Effector CD8-positive, alpha-beta T cell (primary cell): ENCODE results near the gene MAGI2.
"Not testable (repeated sequence)": the region's sequence is repeated elsewhere in the genome, so short reads cannot be mapped to it uniquely, and the experiment has no call there.

Source experiments
- DNase-seq: peaks from one replicate; lab custom pipeline; 2025; lab: John Stamatoyannopoulos, UW

MAGI2 gene

DNA sequence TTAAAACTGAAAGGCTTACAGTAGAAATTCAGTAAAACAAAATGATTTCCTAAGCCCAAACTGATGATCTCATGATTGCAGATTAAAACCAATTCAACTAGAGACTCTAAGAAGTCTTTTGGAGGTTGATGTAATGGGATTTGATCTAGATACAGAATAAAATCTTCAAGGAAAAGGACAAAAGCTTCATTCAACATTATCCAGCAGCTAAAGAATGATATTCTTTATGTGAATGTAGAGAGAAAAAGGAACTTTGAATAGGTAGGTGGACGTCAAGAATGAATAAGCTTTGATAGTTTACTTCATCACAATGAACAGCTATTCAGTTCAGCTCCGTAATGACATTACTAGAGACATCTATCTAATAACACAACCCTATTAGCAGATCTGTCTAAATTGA, 910.5 kb downstream of the MAGI2 start:
- DNase-seq, result no peak

DNA sequence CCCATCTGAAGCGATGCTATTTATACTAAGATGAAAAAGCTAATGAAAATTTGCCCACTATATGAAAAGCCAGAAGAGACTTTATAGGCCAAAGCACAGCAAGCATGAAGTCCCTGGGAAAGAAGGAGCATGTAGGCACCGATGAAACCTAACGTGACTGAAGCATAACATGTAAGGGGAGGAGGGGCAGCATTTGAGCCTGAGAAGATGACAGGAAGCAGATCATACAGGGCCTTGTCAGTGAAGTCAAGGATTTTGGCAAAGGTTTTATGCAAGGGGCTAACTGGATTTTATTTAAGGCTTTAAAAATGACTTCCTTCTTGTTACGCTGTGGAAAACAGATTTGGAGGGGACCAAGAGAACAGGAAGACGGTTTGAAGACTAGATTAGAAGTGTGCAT, 910.9 kb downstream of the MAGI2 start:
- no peak for DNase-seq

DNA sequence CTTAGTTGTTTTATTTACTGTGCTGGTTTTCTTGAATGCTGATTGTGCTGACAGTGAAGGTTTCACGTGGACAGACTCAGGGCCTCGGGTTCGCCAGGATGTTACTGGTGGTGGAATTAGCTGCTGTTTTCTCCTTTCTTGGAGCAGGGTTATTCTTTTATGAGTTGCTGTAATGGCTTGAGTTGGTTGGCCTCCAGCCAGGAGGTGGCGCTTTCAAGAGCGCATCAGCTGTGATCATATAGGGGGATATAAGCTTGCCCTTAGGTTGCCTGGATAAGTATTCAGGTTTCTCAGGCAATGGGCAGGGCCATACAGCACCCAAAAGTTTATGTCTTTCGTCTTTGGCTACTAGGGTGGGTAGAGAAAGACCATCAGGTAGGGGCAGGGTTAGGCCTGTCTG, 913.6 kb downstream of the MAGI2 start:
- no peak for DNase-seq

DNA sequence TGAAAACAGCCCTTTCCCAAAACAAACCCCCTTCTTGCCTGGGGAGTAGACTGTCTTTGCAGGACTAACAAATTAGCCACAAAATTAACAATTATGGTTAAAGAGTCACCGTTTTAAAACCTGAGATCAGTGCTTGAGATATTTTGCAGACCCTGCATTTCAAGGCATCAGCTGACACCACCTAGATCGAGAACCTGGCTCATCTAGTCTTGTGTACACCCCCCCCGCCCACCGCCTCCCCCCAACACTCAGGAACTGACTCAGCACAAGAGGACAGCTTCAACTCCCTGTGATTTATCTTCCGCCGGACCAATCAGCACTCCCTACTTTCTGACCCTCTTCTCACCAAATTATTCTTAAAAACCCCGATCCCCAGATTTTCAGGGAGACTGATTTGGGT, 917.8 kb downstream of the MAGI2 start:
- DNase-seq, result no peak

DNA sequence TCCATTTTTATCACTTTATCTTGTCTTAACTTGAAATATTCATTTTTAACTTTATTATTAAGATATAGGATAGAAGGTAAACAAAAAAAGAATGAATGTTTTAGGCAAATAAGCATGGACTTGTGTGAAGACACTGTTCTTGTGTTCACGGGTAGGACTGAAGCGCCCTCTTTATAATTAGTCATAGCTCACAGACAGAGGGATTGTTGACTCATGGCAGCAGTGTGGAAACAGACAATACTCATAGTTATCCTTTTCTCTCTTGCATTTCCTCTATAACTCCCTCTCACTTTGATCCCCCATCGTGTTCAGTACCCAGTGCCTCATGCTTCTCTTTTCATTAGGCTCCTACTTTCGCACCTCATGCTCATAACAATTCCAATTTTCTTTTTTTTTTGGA, 923.1 kb downstream of the MAGI2 start:
- no peak for DNase-seq

DNA sequence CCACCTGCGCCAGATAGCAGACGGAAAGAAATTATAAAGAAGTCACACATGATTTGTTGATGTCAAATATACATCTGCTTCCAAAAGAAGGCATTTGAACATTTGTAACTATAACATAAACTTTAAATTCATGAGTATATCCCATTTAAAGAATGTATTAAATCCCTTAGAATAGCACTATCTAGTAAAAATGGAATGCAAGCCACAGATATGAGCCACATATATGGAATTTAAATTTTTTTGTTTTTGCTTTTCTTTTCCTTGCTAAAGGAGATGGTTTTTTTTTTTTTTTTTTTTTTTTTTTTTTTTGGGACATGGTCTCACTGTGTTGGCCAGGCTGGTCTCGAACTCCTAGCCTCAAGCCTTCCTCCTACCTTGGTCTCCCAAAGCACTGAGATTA, 924.1 kb downstream of the MAGI2 start:
- no peak for DNase-seq

DNA sequence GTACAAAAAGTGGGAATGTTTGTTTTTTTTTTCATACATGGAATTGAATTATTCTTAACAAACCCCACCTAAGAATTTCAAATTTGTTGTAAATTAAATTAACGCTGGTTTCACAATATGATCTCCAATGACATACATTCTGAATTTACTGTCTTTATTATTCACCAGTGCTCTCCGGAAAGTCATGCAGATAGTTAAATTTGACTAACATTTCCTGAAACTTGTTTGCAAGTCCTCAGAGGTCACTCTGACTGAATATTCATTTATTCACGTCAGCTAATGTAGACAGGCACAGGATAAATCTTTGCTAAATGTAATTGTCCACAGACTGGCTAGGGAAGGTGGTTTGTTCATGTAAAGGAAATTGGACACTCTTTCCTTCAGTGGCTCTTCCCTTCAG, 924.5 kb downstream of the MAGI2 start:
- no peak for DNase-seq

DNA sequence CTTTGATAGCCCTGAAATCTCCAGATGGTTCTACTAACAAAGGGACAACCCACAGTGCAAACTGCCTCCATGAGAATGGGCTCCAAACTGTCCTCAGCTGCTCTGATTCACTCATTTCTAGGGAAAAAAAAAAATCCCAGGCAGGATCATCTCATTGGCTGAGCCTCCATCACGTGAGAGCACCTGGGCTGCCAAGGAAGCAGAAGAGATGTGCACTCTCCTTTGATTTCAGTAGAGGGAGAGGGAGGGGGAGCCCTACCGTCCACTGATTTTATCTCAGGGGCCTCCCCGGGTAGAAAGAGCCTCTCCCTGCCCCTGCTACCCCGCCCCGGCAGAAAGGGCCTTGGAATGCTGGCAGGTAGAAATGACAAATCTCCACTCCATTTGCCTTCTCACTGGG, 929.5 kb downstream of the MAGI2 start:
- no peak for DNase-seq

DNA sequence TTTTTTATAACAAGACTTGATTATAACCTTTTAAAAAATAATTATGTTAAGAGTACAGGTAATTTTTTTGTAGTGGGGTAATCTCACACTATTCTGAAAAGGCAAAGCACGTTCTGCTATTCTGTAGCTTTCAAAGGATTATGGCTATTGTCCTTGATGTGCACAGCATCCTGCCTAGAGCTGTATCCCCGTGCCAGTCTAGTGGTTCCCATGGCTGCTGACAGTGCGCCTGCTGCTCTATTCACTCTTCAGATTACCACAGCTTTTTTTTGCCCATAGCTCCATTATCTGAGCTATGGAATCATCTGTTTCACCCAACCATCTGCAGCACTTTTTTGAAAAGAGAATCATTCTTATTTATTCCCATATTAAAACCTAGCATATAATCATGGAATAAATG, 931.5 kb downstream of the MAGI2 start:
- DNase-seq, result no peak

DNA sequence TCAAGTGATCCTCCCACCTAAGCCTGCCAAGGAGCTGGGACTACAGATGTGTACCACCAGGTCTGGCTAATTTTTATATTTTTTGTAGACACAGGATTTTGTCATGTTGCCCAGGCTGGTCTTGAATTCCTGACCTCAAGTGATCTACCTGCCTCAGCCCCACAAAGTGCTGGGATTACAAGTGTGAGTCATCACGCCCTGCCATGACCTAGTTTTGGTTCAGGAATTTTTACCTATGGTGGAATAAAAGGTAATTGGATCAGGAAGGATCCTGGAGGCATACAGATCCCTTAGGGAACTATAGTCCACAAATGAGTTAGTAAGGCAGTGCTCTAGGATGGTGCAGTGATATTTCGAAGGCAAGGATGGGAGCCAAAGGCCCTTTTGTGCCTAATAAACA, 937.0 kb downstream of the MAGI2 start:
- DNase-seq, result no peak

DNA sequence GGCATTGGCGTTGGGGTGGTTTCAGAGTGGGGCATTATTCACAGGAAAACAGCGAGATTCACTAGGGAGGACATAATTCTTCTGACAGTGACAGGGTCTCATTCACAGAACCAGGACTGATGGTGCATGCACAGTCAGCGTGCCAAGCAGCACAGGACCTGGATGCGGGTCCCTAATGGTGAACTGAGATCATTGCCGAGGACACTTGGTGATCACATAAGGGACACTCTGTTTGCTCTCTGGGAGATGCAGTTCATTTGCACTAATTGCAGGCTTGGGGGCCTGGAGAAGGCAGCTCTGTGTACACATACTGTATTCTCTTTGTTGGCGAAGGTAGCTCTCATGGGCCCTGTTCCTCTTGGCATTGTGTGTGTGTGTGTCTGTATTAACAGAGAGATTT, 938.8 kb downstream of the MAGI2 start:
- no peak for DNase-seq

DNA sequence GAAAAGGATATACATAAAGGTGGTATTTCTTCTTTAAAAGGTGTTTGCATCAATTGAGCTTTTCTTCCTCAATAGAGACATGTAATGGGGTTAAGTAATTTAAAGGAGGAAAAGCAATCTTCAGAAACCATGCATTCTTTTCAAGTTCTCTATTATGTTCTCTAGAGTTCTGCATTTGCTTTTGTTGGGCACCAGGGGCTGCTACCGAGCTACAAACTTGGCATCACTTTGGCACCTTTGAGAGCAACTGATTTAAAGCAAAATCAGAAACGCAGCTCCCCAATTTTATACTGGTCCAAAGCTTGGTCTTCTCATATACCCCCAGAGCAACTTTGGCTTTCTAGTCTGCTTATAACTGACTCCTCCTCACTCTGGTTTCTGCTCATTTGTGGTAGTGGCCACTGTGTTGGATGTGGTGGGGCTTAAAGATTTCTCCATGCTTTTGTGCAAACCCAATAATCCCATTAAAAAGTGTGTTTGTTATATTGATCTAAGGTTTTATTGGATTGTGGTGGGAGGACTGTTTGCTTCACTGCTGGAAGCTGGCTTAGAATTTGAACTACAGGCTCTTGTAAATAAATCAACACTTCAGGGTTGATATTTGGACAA, 942.8 kb downstream of the MAGI2 start:
- no peak for DNase-seq

DNA sequence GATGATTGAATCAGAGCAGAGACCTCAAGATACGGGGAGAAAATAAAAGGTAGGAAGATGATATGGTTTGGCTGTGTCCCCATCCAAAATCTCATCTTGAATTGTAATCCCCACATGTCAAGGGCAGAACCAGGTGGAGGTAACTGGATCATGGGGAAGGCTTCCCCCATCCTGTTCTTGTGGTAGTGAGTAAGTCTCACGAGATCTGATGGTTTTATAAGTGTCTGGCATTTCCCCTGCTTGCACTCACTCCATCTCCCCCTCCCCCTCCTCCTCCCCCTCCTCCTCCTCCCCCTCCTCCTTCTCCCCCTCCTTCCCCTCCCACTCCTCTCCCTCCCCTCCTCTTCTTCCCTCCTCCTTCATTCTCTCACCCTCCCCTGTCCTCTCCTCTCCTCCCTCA, 950.2 kb downstream of the MAGI2 start:
- not testable (repeated sequence) for DNase-seq

DNA sequence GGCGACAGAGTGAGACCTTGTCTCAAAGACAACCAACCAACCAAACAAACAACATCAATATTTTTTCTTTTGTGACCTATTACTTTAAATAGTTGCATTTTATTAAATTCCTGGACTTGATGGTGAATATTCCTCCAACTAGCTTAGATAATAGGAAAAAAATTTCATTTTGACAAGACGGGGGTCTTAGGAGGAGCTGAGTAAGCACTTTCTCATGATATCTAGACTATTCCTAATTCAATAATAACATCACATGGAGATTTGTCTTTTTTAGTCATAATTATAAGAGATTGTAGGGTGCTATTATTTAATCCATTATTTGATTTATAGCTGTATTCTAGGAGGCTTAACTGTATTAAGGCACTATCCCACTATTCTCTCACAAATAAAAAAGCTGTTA, 952.4 kb downstream of the MAGI2 start:
- no peak for DNase-seq

DNA sequence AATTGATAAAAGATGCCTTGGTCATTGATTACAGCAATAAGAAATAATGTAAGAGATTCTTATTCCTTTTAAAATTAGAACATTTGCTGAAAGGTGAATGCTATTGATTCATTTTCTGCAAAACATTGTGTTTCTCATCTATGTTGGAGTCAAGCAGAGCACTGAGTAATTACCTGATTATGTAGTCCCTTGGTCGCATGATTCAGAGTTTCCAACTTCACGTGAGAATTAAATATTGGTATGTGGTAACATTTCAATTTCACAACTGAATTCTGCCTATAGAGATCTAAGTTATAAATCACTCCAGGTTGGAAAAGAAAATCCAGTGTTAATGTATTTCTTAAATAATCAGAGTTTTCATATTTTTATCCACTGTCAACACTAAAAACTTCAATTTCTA, 953.5 kb downstream of the MAGI2 start:
- DNase-seq, result no peak

DNA sequence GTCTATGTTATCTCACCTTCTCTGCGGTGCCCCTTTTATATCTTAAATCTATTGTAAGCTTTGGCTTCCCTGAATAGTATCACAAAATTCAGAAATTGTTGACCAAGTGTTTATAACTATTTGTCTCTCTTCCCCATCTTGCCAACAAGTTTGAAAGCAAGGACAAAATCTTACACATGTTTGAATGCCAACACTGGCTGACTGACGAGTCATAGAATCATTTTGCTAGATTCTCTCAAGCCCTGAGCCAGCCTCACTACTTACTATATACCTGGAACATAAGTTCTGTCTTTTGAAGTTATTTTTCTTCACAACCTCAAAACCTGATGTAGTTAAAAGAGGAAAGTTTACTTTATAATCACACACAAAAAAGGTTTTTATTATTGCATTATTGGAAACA, 954.2 kb downstream of the MAGI2 start:
- DNase-seq, result no peak

DNA sequence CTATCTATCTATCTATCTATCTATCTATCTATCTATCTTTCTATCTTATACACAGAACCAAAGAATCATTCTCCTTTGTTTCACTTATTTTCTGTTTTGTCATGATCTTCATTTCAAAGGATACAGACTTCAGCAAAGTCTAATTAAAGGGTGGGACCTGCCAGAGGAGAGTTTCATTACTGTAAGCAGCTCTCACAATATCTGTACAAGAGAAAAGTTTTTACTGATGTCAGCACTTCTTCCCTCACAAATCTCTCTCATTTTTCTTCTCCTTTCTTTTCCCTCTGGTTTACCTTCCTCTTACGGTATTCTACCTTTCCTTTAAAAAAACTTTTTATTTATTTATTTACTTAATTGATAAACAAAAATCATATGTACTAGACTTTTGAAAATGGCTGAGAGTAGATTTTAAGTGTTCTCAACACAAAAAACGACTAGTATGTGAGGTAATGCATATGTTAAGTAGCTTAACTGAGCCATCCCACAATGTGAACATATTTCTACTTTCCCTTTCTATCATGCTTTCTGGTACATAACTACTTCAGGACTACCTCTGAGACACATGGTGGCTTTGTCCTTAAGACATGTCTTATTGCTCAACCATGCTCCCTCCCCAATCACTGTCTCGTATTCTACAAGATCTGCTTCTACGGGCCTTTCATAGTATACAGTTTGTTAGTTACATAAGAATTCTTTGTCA, 955.6 kb downstream of the MAGI2 start:
- no peak for DNase-seq

DNA sequence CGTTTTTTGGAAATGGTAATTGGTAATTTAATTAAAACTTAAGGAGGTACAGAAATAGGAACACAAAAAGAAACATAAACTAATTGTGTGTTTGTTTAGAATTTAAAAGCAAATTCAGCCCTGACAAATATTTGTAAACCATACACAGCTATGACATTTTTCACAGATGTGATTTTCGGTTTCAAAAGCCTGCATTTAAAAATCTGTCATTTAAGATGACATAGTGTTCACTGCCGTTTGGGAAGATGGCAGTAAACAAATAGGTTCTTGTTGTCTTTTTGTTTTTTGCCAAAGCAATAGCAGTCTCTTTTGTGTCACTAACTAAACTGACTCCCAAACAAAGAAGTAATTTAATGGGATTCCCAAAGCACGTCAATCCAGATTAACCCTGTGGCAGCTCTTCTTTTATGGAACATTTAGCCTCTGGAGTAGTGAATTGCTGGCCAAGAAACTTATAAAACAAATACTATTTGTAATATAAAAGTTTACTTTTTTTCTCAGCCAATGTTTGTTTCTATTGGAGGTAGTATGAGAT, 957.3 kb downstream of the MAGI2 start:
- no peak for DNase-seq

DNA sequence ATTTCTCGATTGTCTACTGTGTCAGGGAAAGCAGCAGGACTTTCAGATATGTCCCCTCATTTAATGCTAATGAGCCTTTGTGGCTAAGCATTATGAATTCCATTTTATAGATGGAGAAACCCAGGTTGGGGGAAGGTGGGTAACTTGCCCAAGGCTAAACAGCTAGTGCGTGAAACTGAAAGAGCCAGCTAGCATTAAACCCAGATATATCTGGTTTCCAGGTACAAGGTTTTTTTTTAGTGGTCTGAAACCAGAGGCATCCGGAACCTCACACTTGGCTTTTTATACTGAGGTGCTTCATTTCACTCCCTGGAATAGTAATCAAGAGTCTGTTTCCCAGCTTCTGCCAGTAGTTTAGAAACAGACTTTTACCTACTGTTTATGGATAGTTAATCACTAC, 960.1 kb downstream of the MAGI2 start:
- no peak for DNase-seq

DNA sequence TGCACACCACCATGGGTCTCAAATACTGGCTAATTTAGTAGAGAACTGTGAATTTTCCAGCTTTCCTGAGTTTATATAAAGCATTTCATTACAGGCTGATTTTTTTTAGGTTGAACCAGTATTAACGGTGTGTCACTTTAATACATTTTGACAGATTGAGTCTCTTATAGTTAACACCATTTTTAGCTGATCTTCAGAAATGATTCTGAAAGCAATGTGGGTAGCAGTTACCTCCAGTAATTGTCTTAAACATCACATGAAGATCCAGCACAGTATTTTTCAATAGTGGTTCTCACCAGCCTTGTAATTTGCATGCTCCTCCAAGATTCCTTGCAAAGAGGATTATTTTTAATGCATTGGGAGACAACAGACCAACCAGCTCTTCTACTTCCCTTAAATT, 961.3 kb downstream of the MAGI2 start:
- DNase-seq, result no peak

DNA sequence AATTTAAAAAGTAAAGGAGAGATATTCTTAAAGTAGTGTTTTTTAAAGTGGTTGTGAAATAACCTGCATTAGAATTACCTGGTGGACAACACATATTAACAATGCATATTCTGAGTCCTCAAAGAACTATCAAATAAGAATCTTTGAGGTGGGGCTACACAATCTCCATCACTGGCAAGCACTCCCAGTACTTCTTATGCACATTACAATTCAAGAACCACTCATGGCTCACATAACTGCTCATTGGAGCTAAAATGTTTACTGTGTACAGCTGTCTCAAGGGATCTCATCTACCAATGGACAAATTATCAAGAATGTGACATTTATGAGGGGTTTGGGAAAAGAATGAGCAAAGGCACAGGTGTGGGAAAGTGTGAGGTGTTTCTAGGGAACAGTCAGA, 962.9 kb downstream of the MAGI2 start:
- DNase-seq, result no peak

DNA sequence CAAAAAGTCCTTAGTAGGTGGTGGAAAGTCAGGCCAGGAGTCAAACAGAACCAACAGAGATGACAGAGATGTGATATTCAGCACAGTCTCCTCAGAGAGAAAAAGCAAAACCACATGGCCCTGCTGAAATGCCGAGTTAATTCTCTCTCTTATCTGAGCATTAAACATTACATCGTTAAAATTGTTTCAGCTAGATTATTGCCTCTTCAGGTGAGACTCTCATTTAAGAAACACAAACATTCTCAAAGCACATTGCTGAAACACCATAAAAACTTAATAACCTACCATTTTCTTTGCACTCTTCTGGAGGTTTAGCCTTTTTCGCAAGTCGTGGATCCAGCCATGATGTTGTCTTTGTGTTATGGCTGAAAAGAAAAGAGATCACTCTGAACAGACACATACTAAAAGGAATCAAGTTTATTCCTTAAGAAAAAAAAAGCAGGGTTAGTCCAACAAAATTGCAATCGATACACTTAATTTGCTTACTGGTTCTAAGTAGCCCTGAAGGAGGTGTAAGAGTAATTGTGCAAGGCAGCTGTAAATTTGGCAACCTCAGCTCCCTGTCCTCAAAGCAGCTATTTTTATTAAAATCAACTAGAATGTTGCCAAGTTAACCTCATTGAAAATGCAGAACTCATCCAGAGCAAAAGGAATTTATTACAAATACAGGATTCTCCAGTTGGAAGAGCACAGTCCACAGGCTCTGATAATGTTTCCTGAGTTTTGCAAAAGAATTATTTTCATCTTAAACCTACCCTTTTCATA, 963.8 kb downstream of the MAGI2 start:
- no peak for DNase-seq

DNA sequence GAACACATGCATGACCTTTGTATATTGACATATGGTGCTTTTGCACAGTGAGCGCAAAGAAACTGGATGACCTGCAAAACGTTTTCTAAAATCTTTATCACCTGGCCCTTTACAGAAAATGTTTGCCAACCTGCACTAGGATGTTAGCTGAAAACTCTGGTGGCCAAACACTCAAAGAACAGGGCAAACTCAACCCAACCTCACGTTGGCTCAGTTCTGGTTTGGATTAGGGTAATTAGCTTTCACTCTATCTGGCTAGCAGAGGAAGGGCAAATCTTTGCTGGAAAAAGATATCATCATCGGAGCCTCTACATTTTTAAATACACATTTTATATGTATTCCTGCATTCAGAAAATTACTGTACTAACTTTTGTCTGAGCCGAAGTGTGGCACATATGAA, 966.0 kb downstream of the MAGI2 start:
- no peak for DNase-seq
